GM19468 (cell line): ENCODE results near the gene ATP2B1.
A peak's percentile ranks its signal among the peaks of the same experiment; 100 is the strongest.

Experiments used
- ATAC-seq: cut with Tn5 transposase; IDR thresholded peaks from one replicate; pipeline ENCODE4 v1.9.1; 2021; ENCODE audit warnings: mild to moderate bottlenecking, moderate library complexity, moderate number of reproducible peaks; ENCODE audit not compliant: unreplicated experiment; ENCODE audit errors: extremely low read depth

Gene ATP2B1

GRCh38 chr12:89552376-89552775 is 156.3 kb downstream of the ATP2B1 start:
- no peak for ATAC-seq

- ATAC-seq = no peak
Observed at GRCh38 chr12:89551747-89552146, 156.9 kb downstream of the ATP2B1 start.

GRCh38 chr12:89547101-89547500 is 161.5 kb downstream of the ATP2B1 start:
- no peak for ATAC-seq

- ATAC-seq = no peak
Observed at GRCh38 chr12:89546151-89546550, 162.5 kb downstream of the ATP2B1 start.

GRCh38 chr12:89544681-89545184 is 163.9 kb downstream of the ATP2B1 start:
- no peak for ATAC-seq

- no peak for ATAC-seq
Observed at GRCh38 chr12:89544022-89544421, 164.6 kb downstream of the ATP2B1 start.

GRCh38 chr12:89542912-89543592 is 165.6 kb downstream of the ATP2B1 start:
- peak; percentile 26 for ATAC-seq

GRCh38 chr12:89542236-89542635 is 166.4 kb downstream of the ATP2B1 start:
- no peak for ATAC-seq

- ATAC-seq = no peak
Observed at GRCh38 chr12:89540586-89540985, 168.1 kb downstream of the ATP2B1 start.

- ATAC-seq = no peak
Observed at GRCh38 chr12:89539426-89540223, 169.0 kb downstream of the ATP2B1 start.

- ATAC-seq = no peak
Observed at GRCh38 chr12:89538897-89539296, 169.7 kb downstream of the ATP2B1 start.
